PC-9 (cell line): ENCODE data around the gene TEX29. TPM values are rescaled to one million over a fixed set of nuclear protein-coding genes. Genes with fewer than 3 reads are reported as not detected.

Source experiments
- BruUV-seq: library from RNA; stranded (reverse); fragments of 400-500 nt; replicated peaks from 2 replicates; lab custom pipeline; 2021; lab: Mats Ljungman, UMichigan
- CTCF ChIA-PET: fragments of 300-600 bp; sonication (Branson Sonifier 250); formaldehyde crosslinking; loops from one replicate; lab custom pipeline; 2022; ENCODE audit warnings: antibody characterized with exemption; lab: Charles Lee
- POLR2A ChIA-PET: fragments of 300-600 bp; sonication (Branson Sonifier 250); formaldehyde crosslinking; loops from one replicate; lab custom pipeline; 2022; ENCODE audit warnings: antibody characterized with exemption; ENCODE audit not compliant: unreplicated experiment; lab: Charles Lee
- DNase-seq, 2 experiments: peaks; one replicate each; pipeline versions ENCODE4 v3.0.0 to v3.0.0-alpha.2; 2015 to 2022; ENCODE audit warnings: mixed read lengths in 1 of 2
- H2AFZ ChIP-seq: fragments of 200-600 bp; sonication (generic); 2 replicates; pipeline ENCODE4 v1.8.1; 2017; ENCODE audit warnings: antibody characterized with exemption
- H3F3A ChIP-seq: fragments of 200-600 bp; sonication (generic); 2 replicates; pipeline ENCODE4 v1.8.1; 2017; ENCODE audit warnings: antibody characterized with exemption, mild to moderate bottlenecking, low read depth; ENCODE audit not compliant: insufficient read depth
- H3K27ac ChIP-seq: fragments of 200-600 bp; sonication (generic); 2 replicates; pipeline ENCODE4 v1.6.1; 2016; ENCODE audit warnings: mixed run types
- H3K27me3 ChIP-seq: fragments of 200-600 bp; sonication (generic); 2 replicates; pipeline ENCODE4 v1.6.1; 2016; ENCODE audit warnings: low read depth, mixed run types; ENCODE audit not compliant: insufficient read depth
- H3K36me3 ChIP-seq: fragments of 200-600 bp; sonication (generic); 2 replicates; pipeline ENCODE4 v1.6.1; 2016; ENCODE audit warnings: low read depth, mixed run types
- H3K4me1 ChIP-seq: fragments of 200-600 bp; sonication (generic); replicated peaks from 2 replicates; pipeline ENCODE4 v1.6.1; 2016; ENCODE audit warnings: mixed run types; ENCODE audit not compliant: insufficient read depth
- H3K4me2 ChIP-seq: fragments of 200-600 bp; sonication (generic); 2 replicates; pipeline ENCODE4 v1.6.1; 2017; ENCODE audit warnings: mixed run types
- H3K4me3 ChIP-seq: fragments of 200-600 bp; sonication (generic); 2 replicates; pipeline ENCODE4 v1.6.1; 2016; ENCODE audit warnings: mixed run types
- H3K79me2 ChIP-seq: fragments of 200-600 bp; sonication (generic); 2 replicates; pipeline ENCODE4 v1.6.1; 2017; ENCODE audit warnings: low read depth, mixed run types
- H3K9me2 ChIP-seq: fragments of 200-600 bp; sonication (generic); 2 replicates; pipeline ENCODE4 v1.8.1; 2017; ENCODE audit warnings: mild to moderate bottlenecking; ENCODE audit not compliant: insufficient read depth
- H3K9me3 ChIP-seq: fragments of 200-600 bp; sonication (generic); 2 replicates; pipeline ENCODE4 v1.8.1; 2016; ENCODE audit warnings: low read depth; ENCODE audit not compliant: insufficient read depth
- H4K20me1 ChIP-seq: fragments of 200-600 bp; sonication (generic); 2 replicates; pipeline ENCODE4 v1.8.1; 2017; ENCODE audit not compliant: insufficient read depth
- EZH2 ChIP-seq: fragments of 200-600 bp; sonication (generic); IDR thresholded peaks from 2 replicates; pipeline ENCODE4 v1.8.0; 2017; ENCODE audit warnings: antibody characterized with exemption, low read depth
- intact Hi-C: fragments of 100-400 bp; cut with micrococcal nuclease; formaldehyde crosslinking; loops from one replicate; pipeline ENCODE4 v1.10.0; 2022; ENCODE audit not compliant: unreplicated experiment
- total RNA-seq: library from RNA; stranded (reverse); gene quantifications from 2 replicates; pipeline ENCODE4 v1.2.3, GENCODE V29; 2021
- TF ChIP-seq, protein P1 (sequence below): fragments of 200-600 bp; sonication (generic); conservative IDR thresholded peaks from 2 replicates; pipeline ENCODE4 v1.6.1; 2017; ENCODE audit warnings: mixed run types, antibody characterized with exemption, mild to moderate bottlenecking, moderate library complexity

The TEX29 gene
- total RNA-seq, 1 experiment from 2014 or later, result not detected

DNA sequence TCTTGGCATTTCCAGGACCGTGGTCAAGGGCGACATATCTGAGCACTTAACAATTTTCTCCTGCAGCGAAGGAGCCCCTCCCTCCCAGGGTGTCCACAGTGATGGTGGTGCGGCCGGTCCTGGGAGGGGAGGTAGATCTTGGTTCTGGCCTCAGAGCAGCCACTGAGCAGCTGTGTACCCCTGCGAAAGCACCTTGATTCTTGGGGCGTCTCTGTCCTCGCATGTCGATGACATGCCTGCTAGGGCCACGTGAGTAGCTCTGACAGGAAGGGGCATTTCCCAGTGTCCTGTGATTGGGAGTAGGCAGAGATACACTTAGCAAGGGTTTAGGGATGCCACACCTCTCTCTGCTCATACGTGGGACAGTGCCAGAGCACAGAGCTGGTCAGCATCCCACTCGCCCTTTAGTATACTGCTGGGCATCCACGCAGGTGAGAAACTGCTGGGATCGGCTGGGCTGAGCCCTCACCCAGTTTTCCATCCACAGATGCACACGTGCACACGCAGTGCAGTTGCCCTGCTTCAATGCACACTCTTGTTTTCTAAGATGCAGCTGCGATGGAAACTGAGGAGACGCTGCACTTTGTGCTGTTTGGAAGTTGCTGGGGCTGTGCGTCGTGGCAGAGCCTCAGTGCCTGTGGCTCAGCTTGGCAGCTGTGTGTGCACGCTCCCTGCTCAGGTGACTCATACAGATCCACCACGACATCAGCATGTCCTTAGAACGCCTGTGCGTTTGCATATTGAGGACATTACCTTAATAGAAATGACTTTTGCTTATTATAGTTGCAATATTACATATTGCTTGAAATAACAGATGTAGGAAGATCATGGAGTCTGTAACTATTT lies 66.8 kb downstream of the TEX29 start:
- no peak overlapping the region for H3K4me3 ChIP-seq
- POLR2A ChIA-PET, result no interaction called here
- H3K36me3 ChIP-seq, result no peaks in the 10 kb centered on the region
- H2AFZ ChIP-seq, result no peak overlapping the region
- H3K4me2 ChIP-seq, result no peak overlapping the region
- H3K4me1 ChIP-seq, result no peaks in the 10 kb centered on the region
- no peaks in the 10 kb centered on the region for H3K9me2 ChIP-seq
- no peak overlapping the region for H3K27ac ChIP-seq
- H3K79me2 ChIP-seq, result no peaks in the 10 kb centered on the region
- TF ChIP-seq EZH2, result no peak
- TF ChIP-seq, protein P1, sequence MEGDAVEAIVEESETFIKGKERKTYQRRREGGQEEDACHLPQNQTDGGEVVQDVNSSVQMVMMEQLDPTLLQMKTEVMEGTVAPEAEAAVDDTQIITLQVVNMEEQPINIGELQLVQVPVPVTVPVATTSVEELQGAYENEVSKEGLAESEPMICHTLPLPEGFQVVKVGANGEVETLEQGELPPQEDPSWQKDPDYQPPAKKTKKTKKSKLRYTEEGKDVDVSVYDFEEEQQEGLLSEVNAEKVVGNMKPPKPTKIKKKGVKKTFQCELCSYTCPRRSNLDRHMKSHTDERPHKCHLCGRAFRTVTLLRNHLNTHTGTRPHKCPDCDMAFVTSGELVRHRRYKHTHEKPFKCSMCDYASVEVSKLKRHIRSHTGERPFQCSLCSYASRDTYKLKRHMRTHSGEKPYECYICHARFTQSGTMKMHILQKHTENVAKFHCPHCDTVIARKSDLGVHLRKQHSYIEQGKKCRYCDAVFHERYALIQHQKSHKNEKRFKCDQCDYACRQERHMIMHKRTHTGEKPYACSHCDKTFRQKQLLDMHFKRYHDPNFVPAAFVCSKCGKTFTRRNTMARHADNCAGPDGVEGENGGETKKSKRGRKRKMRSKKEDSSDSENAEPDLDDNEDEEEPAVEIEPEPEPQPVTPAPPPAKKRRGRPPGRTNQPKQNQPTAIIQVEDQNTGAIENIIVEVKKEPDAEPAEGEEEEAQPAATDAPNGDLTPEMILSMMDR, result no peak
- no peaks in the 10 kb centered on the region for H3F3A ChIP-seq
- CTCF ChIA-PET, result no interaction called here
- DNase-seq, result no peak
- BruUV-seq, result no TSS peak
- H3K9me3 ChIP-seq, result no peaks in the 10 kb centered on the region
- intact Hi-C loops, result no loop called here
- no peaks in the 10 kb centered on the region for H4K20me1 ChIP-seq
- peaks cover 92% of the 10 kb centered on the region for H3K27me3 ChIP-seq

DNA sequence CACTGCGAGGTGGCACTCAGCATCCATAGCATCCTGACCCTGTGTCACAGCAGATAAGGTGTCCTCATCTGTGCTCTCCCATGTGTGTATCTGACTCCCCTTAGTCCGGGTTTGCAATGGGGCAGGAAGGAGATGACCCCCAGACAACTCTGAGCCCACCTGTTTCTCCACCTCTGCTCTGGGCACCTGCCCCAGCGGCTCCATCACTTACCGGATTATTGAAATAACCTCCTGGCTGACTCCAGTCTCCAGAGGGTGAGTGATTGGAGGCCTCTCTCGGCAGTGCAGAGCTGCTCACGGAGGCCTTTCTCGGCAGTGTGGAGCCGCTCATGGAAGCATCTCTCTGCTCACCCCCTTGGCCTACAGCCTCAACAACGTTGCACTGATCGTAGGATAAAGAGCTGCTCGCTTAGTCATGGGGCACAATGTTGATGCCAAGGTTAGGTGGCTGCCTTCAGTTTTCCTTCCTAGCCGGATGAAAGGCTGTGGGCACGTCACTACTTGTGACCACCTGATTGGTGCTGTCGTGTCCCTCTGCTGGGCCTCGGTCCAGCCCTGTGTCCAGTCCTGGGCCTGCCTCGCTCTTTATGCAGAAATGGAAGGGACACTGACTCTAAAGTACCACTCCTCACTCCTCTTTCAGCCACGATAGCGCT lies 67.6 kb downstream of the TEX29 start:
- ChIA-PET CTCF (no interaction called here), POLR2A (no interaction called here)
- no peaks in the 10 kb centered on the region for H3K9me3 ChIP-seq
- no peak overlapping the region for H3K27ac ChIP-seq
- no peaks in the 10 kb centered on the region for H3K36me3 ChIP-seq
- no peaks in the 10 kb centered on the region for H3F3A ChIP-seq
- H3K4me1 ChIP-seq, result no peaks in the 10 kb centered on the region
- peaks cover 96% of the 10 kb centered on the region for H3K27me3 ChIP-seq
- TF ChIP-seq, protein P1, result no peak
- TF ChIP-seq EZH2, result no peak
- intact Hi-C loops, result no loop called here
- H2AFZ ChIP-seq, result no peak overlapping the region
- no peaks in the 10 kb centered on the region for H3K9me2 ChIP-seq
- no peaks in the 10 kb centered on the region for H3K79me2 ChIP-seq
- DNase-seq, result no peak
- no peaks in the 10 kb centered on the region for H4K20me1 ChIP-seq
- no peak overlapping the region for H3K4me3 ChIP-seq
- no peak overlapping the region for H3K4me2 ChIP-seq
- BruUV-seq, result no TSS peak

DNA sequence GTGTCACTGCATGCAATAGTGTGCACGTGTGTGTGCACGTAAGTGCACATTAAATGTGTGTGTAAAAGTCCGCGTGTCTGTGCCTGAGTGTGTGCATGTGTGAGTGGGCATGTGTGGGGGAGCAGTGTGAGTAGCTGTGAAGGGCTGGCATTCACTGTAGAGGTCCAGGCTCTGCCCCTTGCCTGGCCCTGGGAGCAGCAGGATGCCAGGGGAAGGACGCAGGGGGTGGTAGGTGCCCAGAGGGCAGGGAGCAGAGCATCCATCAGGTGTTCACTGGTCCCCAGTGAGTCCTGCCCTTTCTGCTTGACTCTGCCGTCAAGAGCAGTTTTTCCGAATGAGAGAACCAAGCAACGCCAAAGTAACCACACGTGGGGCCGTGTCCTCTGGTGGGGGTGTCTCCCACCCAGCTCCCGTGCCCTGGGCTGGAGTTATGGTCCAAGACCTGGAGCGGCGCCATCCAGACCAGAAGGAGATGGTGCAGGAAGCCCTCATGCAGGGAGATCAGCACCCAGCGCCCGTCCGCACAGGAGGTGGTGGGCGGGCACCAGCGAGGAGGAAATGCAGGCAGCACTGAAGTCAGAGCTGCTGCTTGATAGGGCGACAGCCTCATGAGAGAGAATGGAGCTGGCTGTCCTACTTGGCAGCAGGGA lies 68.5 kb downstream of the TEX29 start:
- no peaks in the 10 kb centered on the region for H4K20me1 ChIP-seq
- H3K9me2 ChIP-seq, result no peaks in the 10 kb centered on the region
- intact Hi-C loops, result no loop called here
- no peak overlapping the region for H2AFZ ChIP-seq
- no peaks in the 10 kb centered on the region for H3K36me3 ChIP-seq
- no peak overlapping the region for H3K4me3 ChIP-seq
- DNase-seq, result no peak
- POLR2A ChIA-PET, result no interaction called here
- H3F3A ChIP-seq, result no peaks in the 10 kb centered on the region
- no peak for TF ChIP-seq EZH2
- H3K4me1 ChIP-seq, result no peaks in the 10 kb centered on the region
- peaks cover 96% of the 10 kb centered on the region for H3K27me3 ChIP-seq
- CTCF ChIA-PET, result no interaction called here
- BruUV-seq, result no TSS peak
- H3K27ac ChIP-seq, result no peak overlapping the region
- H3K9me3 ChIP-seq, result no peaks in the 10 kb centered on the region
- no peak overlapping the region for H3K4me2 ChIP-seq
- no peaks in the 10 kb centered on the region for H3K79me2 ChIP-seq
